ENCODE data around the gene ANXA8.

- TF ChIP-seq, protein P1, sequence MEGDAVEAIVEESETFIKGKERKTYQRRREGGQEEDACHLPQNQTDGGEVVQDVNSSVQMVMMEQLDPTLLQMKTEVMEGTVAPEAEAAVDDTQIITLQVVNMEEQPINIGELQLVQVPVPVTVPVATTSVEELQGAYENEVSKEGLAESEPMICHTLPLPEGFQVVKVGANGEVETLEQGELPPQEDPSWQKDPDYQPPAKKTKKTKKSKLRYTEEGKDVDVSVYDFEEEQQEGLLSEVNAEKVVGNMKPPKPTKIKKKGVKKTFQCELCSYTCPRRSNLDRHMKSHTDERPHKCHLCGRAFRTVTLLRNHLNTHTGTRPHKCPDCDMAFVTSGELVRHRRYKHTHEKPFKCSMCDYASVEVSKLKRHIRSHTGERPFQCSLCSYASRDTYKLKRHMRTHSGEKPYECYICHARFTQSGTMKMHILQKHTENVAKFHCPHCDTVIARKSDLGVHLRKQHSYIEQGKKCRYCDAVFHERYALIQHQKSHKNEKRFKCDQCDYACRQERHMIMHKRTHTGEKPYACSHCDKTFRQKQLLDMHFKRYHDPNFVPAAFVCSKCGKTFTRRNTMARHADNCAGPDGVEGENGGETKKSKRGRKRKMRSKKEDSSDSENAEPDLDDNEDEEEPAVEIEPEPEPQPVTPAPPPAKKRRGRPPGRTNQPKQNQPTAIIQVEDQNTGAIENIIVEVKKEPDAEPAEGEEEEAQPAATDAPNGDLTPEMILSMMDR (IDR thresholded peaks at IDR 0.05), result no peak
- TF ChIP-seq POLR2AphosphoS5 (IDR thresholded peaks at IDR 0.05; ENCODE audit: low read depth, low read length), result no peak
These were observed 62.6 kb downstream of the ANXA8 start for GRCh38 chr10:47421057-47421952.

Measured in Panc1 (cell line).